DMS 273 (cell line): ENCODE results near the gene ATP8A2.

Experiments used
- DNase-seq: peaks from one replicate; lab custom pipeline; 2025; ENCODE audit not compliant: unreplicated experiment; lab: John Stamatoyannopoulos, UW

ATP8A2 gene

DNA sequence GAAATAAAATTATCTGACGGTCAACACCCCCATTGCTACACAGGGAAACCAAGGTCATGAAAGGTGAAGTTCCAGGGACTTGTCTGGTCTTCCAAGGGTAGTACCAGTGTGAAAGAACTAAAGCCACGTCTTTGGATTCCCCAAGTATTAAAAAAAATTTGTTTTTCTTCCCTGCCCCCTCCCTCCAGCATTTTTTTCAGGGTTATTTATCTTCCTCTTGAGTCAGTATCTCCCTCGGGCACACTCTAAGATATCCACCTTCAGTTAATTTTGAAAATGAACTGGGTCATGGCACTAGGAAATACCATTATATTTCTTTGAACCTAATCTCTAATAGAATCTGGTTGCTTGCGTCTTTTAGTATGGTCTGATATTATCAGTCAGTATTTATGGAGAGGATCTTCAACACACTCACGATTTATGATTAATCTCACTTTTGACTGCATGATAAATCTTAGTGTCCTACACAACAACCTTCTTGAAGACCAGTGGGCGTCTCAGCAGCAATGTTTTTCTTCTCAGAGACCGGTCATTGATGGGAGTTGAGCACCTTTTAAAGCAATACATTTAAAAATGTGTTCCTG lies 9.1 kb downstream of the ATP8A2 start:
- no peak for DNase-seq

DNA sequence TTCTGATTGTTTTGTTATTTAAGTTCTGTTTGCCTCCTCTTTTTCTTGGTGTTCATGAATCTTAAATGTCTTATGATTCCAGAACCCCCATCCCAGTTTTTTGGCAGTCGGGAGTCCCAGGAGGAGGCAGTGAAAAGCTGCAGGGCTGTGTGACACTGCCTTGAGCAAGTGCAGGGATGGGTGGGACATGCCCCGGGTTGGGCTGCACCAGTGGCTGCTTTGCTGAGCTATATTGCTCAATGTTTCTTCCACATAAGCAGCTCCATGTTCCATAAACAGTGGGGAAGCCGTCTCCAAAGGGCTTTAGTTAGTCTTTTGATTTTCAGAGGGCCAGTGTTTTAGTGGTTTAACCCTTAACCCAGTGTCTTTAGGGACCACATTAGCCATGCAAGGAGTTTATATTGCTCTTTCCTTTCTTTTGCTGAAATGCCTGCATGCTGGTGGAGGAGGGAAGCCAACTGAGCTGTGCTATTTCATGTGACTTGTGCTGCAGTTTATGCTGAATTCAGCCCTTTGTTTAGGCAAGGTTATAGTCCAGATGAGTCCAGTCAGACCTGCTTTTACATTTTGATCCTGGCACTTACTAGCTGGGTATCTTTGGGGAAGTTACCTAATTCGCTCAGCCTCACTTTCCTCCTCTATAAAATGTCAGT lies 13.1 kb downstream of the ATP8A2 start:
- no peak for DNase-seq

DNA sequence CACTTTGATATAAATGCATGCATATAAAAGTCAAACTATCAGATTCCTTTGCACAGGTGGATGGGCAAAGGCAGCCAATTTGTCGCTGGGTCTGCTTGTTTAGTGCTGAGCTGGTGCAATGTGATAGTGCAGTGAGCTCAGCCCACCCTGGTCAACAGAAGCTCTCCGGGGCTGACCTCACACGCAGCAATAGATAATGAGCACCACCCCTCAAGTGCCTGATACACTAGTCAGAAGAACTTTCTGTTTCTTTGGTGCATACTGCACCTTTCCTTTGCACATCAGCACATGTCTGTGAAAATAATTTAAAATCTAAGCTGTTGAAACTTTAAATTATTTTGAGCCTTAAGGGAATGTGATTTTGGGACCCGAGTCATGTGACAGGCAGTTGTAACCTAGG lies 20.2 kb downstream of the ATP8A2 start:
- DNase-seq, result no peak

DNA sequence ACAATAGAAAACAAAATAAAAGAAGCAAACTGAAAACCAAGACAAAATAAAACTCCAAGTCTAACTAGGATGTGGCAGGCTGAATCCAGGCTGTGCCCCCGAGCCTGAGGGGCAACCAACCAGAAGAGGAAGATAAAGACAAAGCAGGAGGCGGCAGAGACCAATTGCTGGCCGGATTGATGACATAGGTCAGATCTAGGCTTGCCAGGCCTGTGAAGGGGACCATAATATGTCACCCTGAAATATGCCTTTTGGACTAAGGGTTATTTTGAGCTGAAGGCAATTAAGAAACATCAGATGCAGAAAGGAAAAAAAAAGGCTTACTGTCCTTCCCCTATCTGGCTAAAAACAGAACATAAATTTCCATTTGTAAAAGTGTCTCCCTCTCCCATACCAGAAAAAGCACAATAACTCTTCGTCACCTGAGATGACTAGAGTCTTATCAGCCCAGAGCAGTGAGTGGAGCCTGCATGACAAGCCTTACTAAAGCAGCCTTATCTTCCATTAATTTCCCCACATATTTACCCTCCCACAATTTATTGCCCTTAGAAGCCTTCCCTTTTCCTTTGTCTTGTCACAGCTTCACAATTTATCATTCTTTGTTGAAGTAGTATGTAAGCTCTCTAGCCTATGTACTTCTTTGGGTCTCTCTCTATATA lies 22.8 kb downstream of the ATP8A2 start:
- DNase-seq, result no peak

DNA sequence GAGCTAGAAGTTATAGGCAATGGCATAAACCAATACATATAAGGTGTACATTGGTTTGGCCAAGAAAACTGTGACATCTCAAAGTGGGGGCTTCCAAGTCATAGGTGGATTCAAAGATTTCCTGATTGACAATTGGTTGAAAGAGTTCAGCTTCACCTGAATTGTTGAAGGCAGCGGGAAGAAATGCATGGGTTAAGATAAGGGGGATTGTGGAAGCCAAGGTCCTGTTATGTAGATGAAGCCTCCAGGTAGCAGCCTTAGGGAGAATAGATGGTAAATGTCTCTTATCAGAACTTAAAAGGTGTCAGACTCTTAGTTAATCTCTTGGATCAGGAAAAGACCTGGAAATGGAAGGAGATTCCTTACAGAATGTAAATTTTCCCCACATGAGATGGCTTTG lies 26.0 kb downstream of the ATP8A2 start:
- DNase-seq, result no peak

DNA sequence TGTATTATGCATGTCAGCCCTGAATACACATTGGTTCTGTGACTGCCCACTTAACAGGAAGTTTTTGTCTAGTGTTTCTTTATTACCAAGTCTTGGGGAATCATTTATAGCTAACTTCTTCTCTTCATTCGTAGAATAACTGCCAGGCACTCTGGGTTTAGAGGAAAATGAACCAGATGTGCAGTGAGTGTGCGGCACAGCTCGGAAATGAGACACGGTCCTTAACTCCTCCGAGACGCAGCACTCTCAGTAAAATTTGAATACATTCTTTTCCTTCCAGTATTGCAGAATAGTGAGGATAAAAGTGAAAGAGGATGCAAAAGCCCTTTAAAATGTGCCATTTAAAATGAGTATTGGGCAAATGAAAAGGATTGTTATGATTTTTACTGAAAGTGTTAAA lies 29.2 kb downstream of the ATP8A2 start:
- no peak for DNase-seq

DNA sequence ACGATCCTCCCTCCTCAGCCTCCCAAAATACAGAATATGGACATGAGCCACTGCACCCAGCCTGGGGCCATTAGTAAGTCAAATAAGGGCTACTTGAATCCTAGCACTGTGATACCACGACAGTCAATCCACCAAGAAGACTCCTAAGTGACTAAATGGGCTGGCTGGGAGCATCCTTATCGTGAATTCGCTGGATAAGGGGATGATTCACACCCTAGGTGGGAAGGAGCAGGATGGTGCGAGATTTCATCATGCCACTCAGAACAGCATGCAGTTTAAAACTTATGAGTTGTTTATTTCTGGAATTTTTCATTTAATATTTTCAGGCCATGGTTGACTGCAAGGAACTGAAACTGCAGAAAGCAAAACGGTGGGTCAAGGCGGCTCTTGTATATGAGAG lies 30.2 kb downstream of the ATP8A2 start:
- no peak for DNase-seq

DNA sequence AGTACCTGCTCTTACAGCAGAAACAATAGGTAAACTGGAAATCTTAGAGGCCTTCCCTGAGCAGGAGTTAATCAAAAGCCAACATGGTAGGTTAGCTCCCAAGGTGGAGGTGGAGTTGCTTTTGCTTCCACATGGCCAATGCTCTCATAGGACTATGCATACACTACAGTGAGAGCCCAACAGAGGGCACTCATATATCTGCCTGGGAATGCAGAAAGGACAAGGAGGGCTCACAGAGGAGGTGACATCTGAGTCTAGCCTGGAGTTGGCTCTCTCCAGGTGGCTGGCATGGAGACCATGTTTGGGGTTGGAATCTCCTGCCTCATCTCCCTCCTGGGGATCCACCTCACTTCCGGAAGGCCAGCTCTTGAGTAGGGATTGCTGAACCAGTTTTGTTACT lies 34.6 kb downstream of the ATP8A2 start:
- peak; percentile 60 for DNase-seq

DNA sequence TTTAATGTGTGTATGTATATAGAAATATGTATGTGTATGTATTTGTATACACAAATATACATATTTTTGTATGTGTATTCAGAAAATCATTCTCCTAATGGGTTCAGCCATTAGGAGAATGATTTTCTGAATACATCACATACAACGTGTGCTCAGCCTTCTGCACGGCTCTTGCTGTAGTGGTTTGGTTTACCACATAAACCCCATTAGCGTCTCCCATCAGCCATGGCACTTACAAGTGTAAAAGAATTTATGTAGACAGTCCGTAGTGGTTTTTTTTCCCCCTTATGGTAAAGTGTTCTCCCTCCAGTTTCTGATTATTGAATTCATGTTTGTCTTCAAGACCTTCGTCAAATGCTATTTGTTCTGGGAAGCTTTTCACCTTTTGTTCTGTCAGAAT lies 38.2 kb downstream of the ATP8A2 start:
- DNase-seq, result no peak

DNA sequence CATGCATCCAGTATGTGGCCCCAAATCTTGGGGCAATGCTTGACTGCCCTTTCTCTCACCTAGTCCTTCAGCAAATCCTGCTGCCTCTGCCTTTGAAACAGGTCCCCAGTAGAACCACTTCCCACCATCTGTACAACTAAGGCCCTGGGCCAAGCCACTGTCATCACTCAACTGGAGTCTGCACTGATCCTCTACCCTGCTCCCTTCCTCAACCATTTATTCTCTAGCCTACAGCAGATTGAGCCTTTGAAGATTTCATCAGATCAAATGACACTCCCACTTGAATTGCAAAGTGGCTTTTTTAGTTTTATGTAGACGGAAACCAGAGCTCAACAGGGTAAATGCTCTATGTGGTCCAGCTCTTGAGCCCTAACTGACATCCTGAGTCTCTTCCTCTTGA lies 43.5 kb downstream of the ATP8A2 start:
- peak; percentile 84 for DNase-seq

DNA sequence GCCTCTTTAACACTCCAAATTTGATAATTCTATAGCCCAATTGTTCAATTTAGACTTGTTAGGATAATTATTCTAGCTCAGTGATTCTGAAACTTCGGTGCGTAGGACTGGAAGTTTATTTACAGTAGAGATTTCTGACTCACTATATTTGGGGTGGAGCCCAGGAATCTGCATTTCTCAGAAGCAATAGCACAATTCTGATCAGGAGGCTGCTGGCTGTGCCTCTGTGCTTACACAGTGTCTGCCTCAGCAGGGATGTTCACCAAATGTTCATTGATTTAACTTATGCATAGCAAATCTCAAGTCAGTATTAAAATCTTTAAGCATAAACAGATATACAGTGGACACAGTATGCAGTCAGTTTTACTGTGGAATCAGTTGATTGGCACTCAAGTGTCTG lies 45.8 kb downstream of the ATP8A2 start:
- DNase-seq, result no peak

DNA sequence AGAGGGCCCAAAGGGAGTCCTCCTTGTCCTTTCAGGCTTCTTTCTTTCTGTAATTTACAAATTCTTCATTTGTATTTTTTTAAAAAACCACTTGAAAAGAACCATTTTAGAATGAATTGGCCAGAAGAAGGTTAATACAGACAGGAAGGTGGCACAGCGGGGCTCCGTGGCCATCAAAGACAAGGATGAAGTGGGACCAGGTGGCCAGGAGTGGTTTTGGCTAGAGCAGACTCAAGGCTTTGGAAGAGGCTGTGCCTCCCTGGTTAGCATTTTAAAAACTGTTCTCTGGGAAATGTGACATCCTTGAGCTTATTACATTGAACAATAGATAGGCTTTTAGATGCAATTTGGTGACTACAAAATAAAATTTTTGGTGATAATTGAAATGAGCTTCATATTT lies 48.4 kb downstream of the ATP8A2 start:
- DNase-seq, result no peak

DNA sequence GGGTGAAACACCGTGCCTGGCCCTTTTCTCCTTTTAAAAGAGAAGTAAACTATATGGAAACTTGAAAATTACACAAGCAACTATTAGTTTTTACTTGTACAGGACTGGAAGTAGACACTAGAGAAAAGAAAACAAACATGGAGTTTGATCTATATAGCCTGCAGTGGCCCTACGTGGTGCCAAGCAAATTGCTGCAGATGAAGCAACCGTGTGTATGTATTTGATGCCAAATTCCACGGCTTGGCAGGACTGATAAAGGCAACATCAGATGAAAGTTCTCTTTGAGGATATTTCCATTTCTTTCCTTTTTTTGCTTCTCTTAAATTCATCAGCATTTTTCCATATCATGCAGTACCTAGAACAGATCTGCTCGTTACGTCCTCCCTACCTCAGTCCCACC lies 49.8 kb downstream of the ATP8A2 start:
- DNase-seq, result no peak

DNA sequence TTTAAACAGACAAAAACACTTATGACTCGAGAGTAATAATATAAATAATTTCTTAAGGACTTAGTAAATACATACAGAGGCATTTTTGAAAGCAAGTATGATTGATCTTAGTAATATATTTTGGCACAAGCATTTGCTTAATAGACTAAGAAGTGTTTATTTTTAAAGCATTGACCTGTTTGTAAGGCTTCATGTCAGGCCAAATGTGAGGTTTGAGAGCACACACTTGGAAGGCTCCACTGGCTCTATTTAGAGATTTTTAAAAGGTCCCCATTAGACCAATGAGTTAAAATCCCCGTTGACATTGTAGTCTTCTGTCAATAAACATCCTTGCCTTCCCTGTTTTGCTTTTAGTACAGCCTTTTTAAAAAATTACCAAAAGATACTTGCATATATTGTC lies 50.4 kb downstream of the ATP8A2 start:
- DNase-seq, result no peak

DNA sequence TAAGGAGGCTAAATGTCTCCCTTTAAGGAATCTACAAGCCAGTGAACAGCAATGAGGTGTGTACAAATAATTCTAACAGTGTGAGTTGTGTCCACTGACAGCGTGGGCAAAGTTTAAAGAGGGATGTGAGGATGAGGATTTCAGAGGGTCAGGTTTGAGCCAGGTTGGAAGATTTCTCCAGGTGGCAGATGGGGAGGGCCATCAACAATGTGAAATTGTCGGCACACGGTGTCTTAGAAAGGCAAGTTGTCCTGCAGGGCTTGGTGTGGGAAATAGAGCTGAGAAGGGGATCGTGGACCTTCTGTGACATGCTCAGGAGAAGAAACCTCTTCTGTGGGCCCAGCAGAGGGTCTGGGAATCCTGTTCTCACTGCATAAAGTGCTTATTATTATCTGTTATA lies 52.1 kb downstream of the ATP8A2 start:
- no peak for DNase-seq

DNA sequence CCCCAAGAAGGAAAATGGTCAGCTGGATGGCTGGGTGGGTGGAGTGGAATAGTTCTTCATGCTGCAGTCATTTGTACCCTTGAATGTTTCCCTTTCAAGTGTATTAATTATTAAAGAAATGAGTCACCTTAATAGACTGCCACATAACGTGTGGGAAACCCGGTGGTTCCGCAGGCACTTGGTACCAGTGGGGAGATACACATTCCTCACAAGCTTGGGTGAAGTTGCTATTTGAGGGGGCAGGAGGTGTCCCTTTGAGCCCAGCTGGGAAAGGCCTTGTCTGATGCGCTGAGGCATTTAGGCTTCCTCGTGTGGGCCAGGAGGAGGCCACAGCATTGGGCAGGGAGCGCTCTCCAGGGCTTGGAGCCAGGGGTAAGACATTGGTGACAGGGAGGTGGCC lies 57.7 kb downstream of the ATP8A2 start:
- no peak for DNase-seq

DNA sequence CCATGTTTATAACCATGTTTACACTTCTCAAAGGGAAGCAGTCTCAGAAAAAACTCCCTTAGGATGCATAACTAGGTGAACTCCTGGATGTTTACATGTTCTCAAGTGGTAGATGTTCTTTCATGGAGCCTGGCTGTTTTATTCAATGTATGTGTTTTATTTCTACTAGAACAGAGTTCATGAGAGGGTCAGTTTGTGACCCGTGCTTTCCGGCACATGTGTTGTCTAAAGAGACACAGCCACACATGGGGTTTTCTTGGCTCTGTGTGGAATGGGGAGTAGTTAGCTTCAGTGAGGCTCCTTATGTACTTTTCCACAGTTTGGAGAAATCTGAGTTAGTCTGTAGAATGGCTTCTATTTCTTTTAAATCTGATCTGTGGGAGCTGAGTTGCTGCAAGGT lies 60.9 kb downstream of the ATP8A2 start:
- DNase-seq, result no peak

DNA sequence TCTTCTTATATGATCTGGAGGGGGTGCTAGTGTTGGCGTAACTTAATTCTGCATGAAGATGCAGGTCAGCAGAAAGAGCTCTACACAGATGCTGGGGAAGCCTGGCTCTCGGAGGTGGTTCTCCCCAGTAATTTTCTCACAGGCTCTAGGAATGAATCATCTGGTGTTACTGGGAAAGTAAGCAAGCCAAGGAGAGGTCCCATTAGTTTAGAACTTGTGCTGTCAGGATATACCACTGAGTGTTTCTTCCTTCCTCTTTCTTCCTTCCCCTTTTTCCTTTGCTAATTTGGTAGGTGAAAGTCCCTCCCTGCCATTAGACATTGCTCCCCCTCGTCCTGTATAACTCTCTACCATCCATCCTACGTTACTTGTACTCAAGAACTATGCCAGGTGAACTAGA lies 68.3 kb downstream of the ATP8A2 start:
- DNase-seq, result no peak

DNA sequence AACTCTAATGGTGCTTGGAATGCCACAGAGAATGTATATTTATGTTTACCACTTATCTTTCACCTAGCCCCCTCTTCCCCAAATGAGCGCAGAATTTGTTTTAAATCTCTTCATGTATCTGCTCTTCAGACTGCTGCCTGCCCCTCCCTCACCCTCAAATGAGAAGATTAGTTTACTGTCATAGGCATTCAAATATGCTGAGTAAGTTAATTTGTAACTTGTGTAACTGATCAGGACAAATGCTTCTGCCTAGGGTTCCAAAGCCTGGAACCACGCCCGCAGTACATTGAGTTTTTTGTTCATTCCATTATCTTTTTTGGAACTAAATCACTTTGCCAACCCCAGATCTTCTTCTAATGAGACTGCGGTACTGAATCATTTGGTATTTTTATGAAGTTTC lies 74.5 kb downstream of the ATP8A2 start:
- DNase-seq, result no peak

DNA sequence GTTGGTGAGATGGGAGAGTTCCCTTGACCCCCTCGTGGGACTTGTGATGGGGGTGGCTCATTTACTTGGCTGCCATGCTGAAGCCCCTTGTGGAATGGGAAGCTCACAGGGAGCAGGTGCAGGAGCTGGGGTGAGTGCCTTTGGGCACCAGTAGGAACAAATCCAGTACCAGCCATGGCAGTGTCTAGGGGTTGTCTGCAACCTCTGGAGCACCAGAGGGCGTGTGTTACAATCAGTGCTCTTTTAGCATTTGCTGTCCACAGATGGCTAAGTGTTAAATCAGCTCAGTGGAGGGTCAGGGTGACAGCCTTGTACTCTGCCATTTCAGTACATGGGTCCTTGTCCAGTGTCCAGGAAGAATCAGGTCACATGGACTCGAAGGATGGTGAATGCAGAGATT lies 75.6 kb downstream of the ATP8A2 start:
- no peak for DNase-seq

DNA sequence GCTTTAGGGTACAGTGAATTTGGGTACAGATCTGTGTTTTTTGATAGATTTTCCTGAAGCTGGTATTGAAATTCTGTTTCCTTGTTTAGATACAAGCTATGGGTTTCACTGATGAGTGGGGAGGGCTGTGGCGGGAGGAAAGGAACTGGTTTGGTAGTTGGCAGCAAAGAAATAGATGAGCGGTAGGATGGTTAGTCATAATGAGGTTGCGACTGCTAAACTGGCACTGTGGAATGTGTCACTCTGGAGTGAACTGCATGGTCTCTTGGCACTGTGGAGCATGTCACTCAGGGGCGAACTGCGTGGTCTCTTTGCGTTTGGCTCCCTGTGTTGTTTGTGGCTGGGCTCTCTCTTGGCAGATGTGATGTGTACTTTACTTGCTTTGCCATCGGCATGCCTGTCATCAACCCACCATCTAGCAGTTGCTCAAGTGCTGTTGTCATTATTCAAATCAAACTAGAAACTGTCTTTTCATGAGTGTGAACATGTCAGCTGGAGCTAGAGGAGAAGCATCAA lies 82.1 kb downstream of the ATP8A2 start:
- DNase-seq, result no peak

DNA sequence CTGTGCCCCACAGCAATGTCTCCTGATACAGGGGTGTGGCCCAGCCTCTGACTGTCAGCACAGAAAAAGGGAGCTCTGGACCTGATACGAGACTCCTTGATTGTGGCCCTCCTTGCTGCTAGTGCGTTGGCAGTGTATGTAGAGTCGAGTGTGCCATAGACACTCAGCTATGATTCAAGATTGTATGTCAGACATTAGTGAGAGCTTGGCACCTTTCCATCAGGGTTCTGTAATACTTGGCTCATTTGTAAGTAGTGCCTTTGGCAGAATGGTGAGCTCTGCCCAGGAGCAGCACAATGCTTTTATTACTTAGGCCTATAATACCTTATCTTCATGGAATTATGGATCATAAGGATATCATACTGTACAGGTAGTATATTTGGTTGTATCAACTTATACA lies 83.4 kb downstream of the ATP8A2 start:
- DNase-seq, result peak; percentile 17

DNA sequence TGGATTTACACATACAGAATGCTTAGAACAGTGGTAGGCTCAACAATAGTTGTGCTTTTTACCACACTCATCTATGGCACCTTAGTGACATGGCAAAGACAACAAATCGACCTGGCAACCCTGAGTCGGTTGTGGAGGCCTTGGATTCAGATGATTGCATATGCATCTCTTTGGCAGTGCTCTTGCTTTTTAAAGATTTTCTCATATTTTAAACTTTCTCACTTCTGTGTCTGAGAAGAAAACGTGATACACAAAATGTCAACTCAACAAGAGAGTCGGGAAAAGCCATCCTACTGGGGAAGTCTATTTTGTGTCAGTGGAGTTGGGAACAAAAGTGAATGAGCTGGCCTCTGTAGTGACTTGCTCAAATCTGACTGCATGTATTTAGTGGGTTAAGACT lies 85.8 kb downstream of the ATP8A2 start:
- DNase-seq, result no peak
